ENCODE measurements around the gene FHIT.
"Not testable (repeated sequence)": the region's sequence is repeated elsewhere in the genome, so short reads cannot be mapped to it uniquely, and the experiment has no call there.

FHIT gene

GRCh38 chr3:59946401-59946800 lies 1304.9 kb downstream of the FHIT start:
- no peak for DNase-seq

GRCh38 chr3:59940718-59941117 lies 1310.5 kb downstream of the FHIT start:
- DNase-seq: no peak

DNA sequence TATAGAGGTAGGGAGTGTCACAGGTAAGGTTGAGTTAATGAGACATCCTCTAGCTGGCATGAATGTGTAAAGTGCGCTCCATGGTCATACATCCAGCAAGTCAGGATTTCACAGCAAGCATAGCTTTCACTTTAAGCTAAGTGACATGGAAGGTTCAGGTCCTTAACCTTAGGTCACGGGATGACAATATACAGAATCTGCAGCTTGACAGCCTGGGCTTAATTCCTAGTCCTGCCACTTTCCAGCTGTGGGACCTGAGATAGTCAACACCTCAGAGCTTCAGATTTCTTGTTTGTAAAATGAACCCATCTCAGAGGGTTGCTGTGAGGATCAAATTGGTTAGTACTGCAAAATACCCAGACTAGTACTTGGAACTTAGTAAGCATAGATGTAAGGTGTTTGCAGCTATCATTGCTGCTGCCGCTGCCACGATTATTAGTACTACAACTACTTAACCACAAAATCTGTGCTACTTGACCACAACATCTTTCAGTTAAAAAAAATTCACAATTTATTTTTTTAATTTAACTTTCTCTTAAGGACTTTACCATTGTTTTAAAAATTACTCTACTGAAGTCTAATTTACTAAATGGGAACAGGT lies 1311.3 kb downstream of the FHIT start:
- no peak for DNase-seq

- no peak for DNase-seq
These were observed 1312.4 kb downstream of the FHIT start for GRCh38 chr3:59938828-59939227.

- DNase-seq: no peak
These were observed 1314.1 kb downstream of the FHIT start for GRCh38 chr3:59937201-59937600.

- no peak for DNase-seq
These were observed 1314.8 kb downstream of the FHIT start for GRCh38 chr3:59936472-59936871.

GRCh38 chr3:59935025-59935424 lies 1316.2 kb downstream of the FHIT start:
- no peak for DNase-seq

DNA sequence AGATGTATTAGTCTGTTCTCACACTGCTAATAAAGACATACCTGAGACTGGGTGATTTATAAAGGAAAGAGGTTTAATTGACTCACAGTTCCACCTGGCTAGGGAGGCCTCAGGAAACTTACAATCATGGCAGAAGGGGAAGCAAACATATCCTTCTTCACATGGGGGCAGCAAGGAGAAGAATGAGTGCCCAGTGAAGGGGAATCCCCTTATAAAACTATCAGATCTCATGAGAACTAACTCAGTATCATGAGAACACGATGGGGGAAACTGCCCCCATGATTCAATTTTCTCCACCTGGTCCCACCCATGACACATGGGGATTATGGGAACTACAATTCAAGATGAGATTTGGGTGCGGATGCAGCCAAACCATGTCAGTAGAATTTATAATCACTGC lies 1316.7 kb downstream of the FHIT start:
- DNase-seq: not testable (repeated sequence)

GRCh38 chr3:59930170-59930569 lies 1321.1 kb downstream of the FHIT start:
- DNase-seq: no peak

DNA sequence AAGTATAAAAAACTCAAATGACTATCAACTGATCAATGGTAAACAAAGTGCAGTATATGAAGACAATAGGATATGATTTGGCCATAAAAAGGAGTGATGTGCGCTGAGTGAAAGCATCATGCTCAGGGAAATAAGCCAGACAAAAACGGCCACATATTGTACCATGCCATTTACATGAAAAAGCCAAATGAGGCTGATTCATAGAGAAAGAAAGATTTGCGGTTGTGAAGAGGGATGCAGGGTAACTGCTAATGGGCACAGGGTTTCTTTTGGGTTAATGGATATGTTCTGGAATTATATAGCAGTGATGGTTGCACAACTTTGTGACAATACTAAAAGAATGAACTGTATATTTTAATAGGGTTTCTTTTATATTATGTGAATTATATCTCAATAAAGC lies 1324.2 kb downstream of the FHIT start:
- DNase-seq: no peak

GRCh38 chr3:59925946-59926345 lies 1325.3 kb downstream of the FHIT start:
- DNase-seq: no peak

GRCh38 chr3:59922192-59922591 lies 1329.1 kb downstream of the FHIT start:
- DNase-seq: no peak

- DNase-seq: no peak
These were observed 1330.4 kb downstream of the FHIT start for GRCh38 chr3:59920822-59921221.

DNA sequence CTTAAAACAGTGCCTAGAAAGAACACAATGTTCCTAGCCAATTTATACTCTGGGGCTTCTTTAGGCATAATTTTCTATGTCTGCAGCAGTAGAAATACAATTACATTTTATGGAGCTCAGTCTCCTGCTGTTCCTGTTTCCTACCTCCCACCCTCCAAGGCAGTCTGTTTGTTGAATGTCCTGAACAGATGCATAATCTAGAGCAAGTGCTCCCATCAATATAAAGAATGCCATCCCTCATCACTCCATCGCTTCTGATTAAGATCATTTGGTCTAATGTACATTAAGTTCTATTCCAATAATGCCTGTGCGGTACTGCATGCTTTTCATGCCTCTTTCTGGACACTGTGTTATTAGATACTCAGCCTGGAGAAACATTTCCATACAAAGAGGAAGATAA lies 1331.7 kb downstream of the FHIT start:
- DNase-seq: no peak

GRCh38 chr3:59914251-59914650 lies 1337.0 kb downstream of the FHIT start:
- DNase-seq: no peak

DNA sequence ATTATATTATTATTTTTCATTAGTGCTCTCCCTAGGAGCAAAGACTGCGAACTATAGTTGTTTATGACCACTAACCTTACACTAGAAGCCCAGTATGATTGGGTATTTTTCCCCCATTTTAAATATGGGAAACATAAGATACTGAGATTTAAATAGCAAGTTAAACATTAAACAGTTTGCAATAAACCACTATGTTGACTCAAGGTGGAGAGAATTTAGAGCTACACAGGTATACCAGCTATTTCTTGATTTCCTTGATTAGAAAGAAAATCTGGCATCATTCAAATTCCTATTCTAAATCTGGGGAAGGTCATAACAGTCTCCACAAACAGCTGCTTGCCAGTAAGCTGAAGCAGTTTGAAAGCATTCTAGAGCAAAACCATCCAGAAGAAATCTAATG lies 1337.6 kb downstream of the FHIT start:
- DNase-seq: no peak

GRCh38 chr3:59908701-59909100 lies 1342.6 kb downstream of the FHIT start:
- DNase-seq: no peak

GRCh38 chr3:59908280-59908679 lies 1343.0 kb downstream of the FHIT start:
- no peak for DNase-seq

- DNase-seq: no peak
These were observed 1347.0 kb downstream of the FHIT start for GRCh38 chr3:59904296-59904695.

GRCh38 chr3:59899061-59899460 lies 1352.2 kb downstream of the FHIT start:
- no peak for DNase-seq

DNA sequence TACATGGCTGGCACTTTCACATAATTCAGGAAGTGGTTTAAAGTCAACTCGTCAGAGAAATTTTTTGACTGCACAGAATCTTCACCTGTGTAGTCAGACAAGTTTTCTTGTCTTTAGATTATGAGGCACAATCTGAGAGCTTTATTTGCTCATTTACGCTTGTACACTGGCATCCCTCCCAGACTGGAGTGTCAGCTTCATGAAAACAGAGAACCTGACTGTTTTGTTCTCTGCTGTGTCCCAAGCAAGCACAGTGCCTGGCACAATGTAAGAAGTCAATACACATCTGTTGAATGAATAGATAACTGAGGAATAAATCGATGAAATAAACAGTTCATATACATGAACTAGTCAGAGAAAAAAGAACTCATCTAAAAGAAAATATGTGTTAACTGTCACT lies 1355.3 kb downstream of the FHIT start:
- DNase-seq: no peak

GRCh38 chr3:59894425-59895121 lies 1356.7 kb downstream of the FHIT start:
- no peak for DNase-seq

GRCh38 chr3:59890639-59891038 lies 1360.6 kb downstream of the FHIT start:
- DNase-seq: no peak

GRCh38 chr3:59886790-59887189 lies 1364.5 kb downstream of the FHIT start:
- no peak for DNase-seq

GRCh38 chr3:59885899-59886400 lies 1365.3 kb downstream of the FHIT start:
- no peak for DNase-seq

Measured in NCI-H2029 treated with DMSO at 0.1 percent for 48 hours (cell line).